Spleen (tissue), 11 donors: ENCODE data around the gene STX8. TPM values are rescaled to one million over a fixed set of nuclear protein-coding genes. Genes with fewer than 3 reads are reported as not detected.

Source experiments
- DNase-seq: peaks from one replicate; pipeline ENCODE4 v3.0.0-alpha.2; 2020
- H3K27ac ChIP-seq, 8 donors: fragments of 200-600 bp; sonication (generic) in 7 of 8; 1 replicate in 4 of 8; 2 replicates in 4 of 8; pipeline versions ENCODE4 v1.5.0 to v1.8.0; 2016 to 2021; ENCODE audit warnings: inconsistent platforms in 4 of 8, mild to moderate bottlenecking in 4 of 8, moderate library complexity in 1 of 8
- H3K27me3 ChIP-seq, 7 donors: fragments of 200-600 bp; sonication (generic) in 6 of 7; replicated peaks in 1 of 7; 1 replicate in 4 of 7; 2 replicates in 3 of 7; pipeline versions ENCODE4 v1.5.0 to v1.8.0; 2016 to 2021; ENCODE audit warnings: inconsistent platforms in 3 of 7, mild to moderate bottlenecking in 1 of 7
- H3K36me3 ChIP-seq, 6 donors: fragments of 200-600 bp; sonication (generic) in 5 of 6; 1 replicate in 4 of 6; 2 replicates in 2 of 6; pipeline versions ENCODE4 v1.5.0 to v1.8.0; 2016 to 2021; ENCODE audit warnings: inconsistent platforms in 2 of 6
- H3K4me1 ChIP-seq, 6 donors: fragments of 200-600 bp; sonication (generic) in 5 of 6; 1 replicate in 3 of 6; 2 replicates in 3 of 6; pipeline versions ENCODE4 v1.5.0 to v1.8.0; 2016 to 2021; ENCODE audit warnings: inconsistent platforms in 3 of 6
- H3K4me3 ChIP-seq, 8 donors: fragments of 200-600 bp; sonication (generic) in 7 of 8; 1 replicate in 4 of 8; 2 replicates in 4 of 8; pipeline versions ENCODE4 v1.5.0 to v1.8.0; 2016 to 2021; ENCODE audit warnings: inconsistent platforms in 4 of 8, mild to moderate bottlenecking in 4 of 8, moderate library complexity in 2 of 8
- H3K9me3 ChIP-seq, 8 donors: fragments of 200-600 bp; sonication (generic) in 7 of 8; 1 replicate in 4 of 8; 2 replicates in 4 of 8; pipeline versions ENCODE4 v1.5.0 to v1.8.0; 2016 to 2021; ENCODE audit warnings: inconsistent platforms in 4 of 8
- CTCF ChIP-seq, 11 experiments: fragments of 200-600 bp in 7 of 11; fragments of 450-650 bp in 4 of 11; sonication (generic) in 4 of 11; IDR thresholded peaks in 8 of 11; conservative IDR thresholded peaks in 3 of 11; 1 replicate in 7 of 11; 2 replicates in 4 of 11; pipeline versions ENCODE4 v1.4.0 to v1.8.0; 2016 to 2021; ENCODE audit warnings: antibody characterized with exemption in 11 of 11, inconsistent platforms in 4 of 11, mild to moderate bottlenecking in 1 of 11
- POLR2A ChIP-seq, 3 donors: fragments of 450-650 bp; IDR thresholded peaks; one replicate each; pipeline ENCODE4 v1.5.1; 2017; ENCODE audit warnings: antibody characterized with exemption in 3 of 3, mild to moderate bottlenecking in 1 of 3
- POLR2AphosphoS5 ChIP-seq, 3 donors: sonication (generic); formaldehyde crosslinking; IDR thresholded peaks; one replicate each; pipeline ENCODE4 v1.5.1; 2017; ENCODE audit warnings: antibody characterized with exemption in 3 of 3
- WGBS, 5 donors: extraction: QIAGEN DNeasy Blood & Tissue Kit in 3 of 5; methylation state at CpG; one replicate each; pipeline versions ENCODE4 v1.1.5 to v1.1.7; 2013 to 2018; 5-methylcytosine and 5-hydroxymethylcytosine counted together
- intact Hi-C: fragments of 100-400 bp; cut with DNase I; formaldehyde crosslinking; loops from one replicate; pipeline ENCODE4 v1.15.0; 2023; ENCODE audit warnings: low total_unique reads
- polyA plus RNA-seq, 3 donors: library from polyadenylated mRNA; stranded (reverse); fragments of 200-250 nt; gene quantifications; one replicate each; pipeline ENCODE4 v1.2.1, GENCODE V29; 2013
- total RNA-seq, 7 donors: library from RNA; depleted of rRNA in 3 of 7; stranded (reverse); fragments of >200 nt in 3 of 7; fragmentation: NEBNext Ultra II Directional in 4 of 7; extraction: Animal tissue kit (Norgen Biotek cat#: 25700) in 4 of 7; gene quantifications; one replicate each; pipeline versions ENCODE4 v1.1.0 to v1.2.1, GENCODE V29; 2016 to 2021
- donor health status: healthy with polysubstance abuse.
- donor health status: DM: no; HTN: no; CAD: no; lungs with moderate emphysema.
- donor health status: DM: no; HTN: no; CAD: no.
- donor health status: Bipolar disorder and iron deficiency.
- donor health status: healthy.
- donor health status: DM: no; HTN: no; CAD: no.
- donor health status: DM: yes; HTN: yes; CAD: no.

Gene STX8
- total and polyA plus RNA-seq, 10 donors = 37.3 to 59.8 (median 48.9) TPM

- no peak for DNase-seq
- WGBS, 5 donors = 88 to 90% (median 90%) methylated on average over 5 of the region's 5 CpGs
- H3K36me3 ChIP-seq = peaks cover 0 to 13% (median 0%) of the 10 kb centered on the region in 6 donors
These were observed 130.9 kb downstream of the STX8 start for GRCh38 chr17:9444687-9445086.

GRCh38 chr17:9443811-9444210 lies 131.8 kb downstream of the STX8 start:
- Histone ChIP-seq H3K4me1 (peaks cover 0 to 13% (median 4%) of the 10 kb centered on the region in 6 donors), H3K27ac (no peak overlapping the region), H3K4me3 (no peak overlapping the region), H3K9me3 (no peaks in the 10 kb centered on the region), H3K36me3 (peaks cover 0 to 14% (median 0%) of the 10 kb centered on the region in 6 donors), H3K27me3 (no peaks in the 10 kb centered on the region)
- WGBS, 5 donors = 71 to 82% (median 77%) methylated on average over 5 of the region's 5 CpGs
- no peak for TF ChIP-seq POLR2A (IDR thresholded peaks at IDR 0.05)
- DNase-seq = no peak
- intact Hi-C loops = no loop called here

More at GRCh38 chr17:9444687-9445086, 130.9 kb downstream of the STX8 start:
- no peak for TF ChIP-seq CTCF (IDR thresholded peaks at IDR 0.05 in 8 of 11, conservative IDR thresholded peaks at IDR 0.05 in 3 of 11)
- no peak for TF ChIP-seq POLR2A (IDR thresholded peaks at IDR 0.05)
- TF ChIP-seq POLR2AphosphoS5 (IDR thresholded peaks at IDR 0.05) = no peak
- no peak overlapping the region for H3K4me3 ChIP-seq
- H3K27ac ChIP-seq = no peak overlapping the region
- H3K4me1 ChIP-seq = peaks cover 0 to 13% (median 4%) of the 10 kb centered on the region in 6 donors
- intact Hi-C loops = no loop called here
- H3K9me3 ChIP-seq = no peaks in the 10 kb centered on the region
- H3K27me3 ChIP-seq = no peaks in the 10 kb centered on the region

GRCh38 chr17:9439851-9440250 lies 135.8 kb downstream of the STX8 start:
- WGBS, 5 donors = 69 to 83% (median 80%) methylated on average over 3 of the region's 3 CpGs

GRCh38 chr17:9436630-9437029 lies 139.0 kb downstream of the STX8 start:
- intact Hi-C loops = no loop called here
- H3K27me3 ChIP-seq = no peaks in the 10 kb centered on the region
- no peak for TF ChIP-seq POLR2A (IDR thresholded peaks at IDR 0.05)
- TF ChIP-seq POLR2AphosphoS5 (IDR thresholded peaks at IDR 0.05) = no peak
- no peak for TF ChIP-seq CTCF (IDR thresholded peaks at IDR 0.05 in 8 of 11, conservative IDR thresholded peaks at IDR 0.05 in 3 of 11)
- peaks cover 0 to 18% (median 0%) of the 10 kb centered on the region in 6 donors for H3K36me3 ChIP-seq
- 79 to 92% (median 88%) methylated on average over 1 of the region's 1 CpG for WGBS, 5 donors
- DNase-seq = no peak
- no peaks in the 10 kb centered on the region for H3K9me3 ChIP-seq
- no peak overlapping the region for H3K4me3 ChIP-seq
- H3K27ac ChIP-seq = no peak overlapping the region
- peaks cover 9 to 20% (median 16%) of the 10 kb centered on the region in 6 donors for H3K4me1 ChIP-seq

More at GRCh38 chr17:9439851-9440250, 135.8 kb downstream of the STX8 start:
- H3K27ac ChIP-seq = no peak overlapping the region
- DNase-seq = no peak
- H3K36me3 ChIP-seq = peaks cover 0 to 18% (median 0%) of the 10 kb centered on the region in 6 donors
- H3K9me3 ChIP-seq = no peaks in the 10 kb centered on the region
- H3K4me3 ChIP-seq = no peak overlapping the region
- TF ChIP-seq POLR2AphosphoS5 (IDR thresholded peaks at IDR 0.05) (no peak), POLR2A (IDR thresholded peaks at IDR 0.05) (no peak), CTCF (IDR thresholded peaks at IDR 0.05 in 8 of 11, conservative IDR thresholded peaks at IDR 0.05 in 3 of 11) (no peak)
- H3K27me3 ChIP-seq = no peaks in the 10 kb centered on the region
- intact Hi-C loops = no loop called here
- no peaks in the 10 kb centered on the region for H3K4me1 ChIP-seq

GRCh38 chr17:9435165-9435564 lies 140.5 kb downstream of the STX8 start:
- intact Hi-C loops = no loop called here
- H3K27ac ChIP-seq = no peak overlapping the region
- no peaks in the 10 kb centered on the region for H3K9me3 ChIP-seq
- peaks cover 9 to 23% (median 18%) of the 10 kb centered on the region in 6 donors for H3K4me1 ChIP-seq
- H3K36me3 ChIP-seq = peaks cover 0 to 11% (median 0%) of the 10 kb centered on the region in 6 donors
- H3K27me3 ChIP-seq = no peaks in the 10 kb centered on the region
- no peak for TF ChIP-seq POLR2A (IDR thresholded peaks at IDR 0.05)
- TF ChIP-seq POLR2AphosphoS5 (IDR thresholded peaks at IDR 0.05) = no peak
- no peak for DNase-seq
- H3K4me3 ChIP-seq = no peak overlapping the region
- 94 to 97% (median 95%) methylated on average over 6 of the region's 6 CpGs for WGBS, 5 donors
